ENCODE data around the gene EDDM3A.

DNA sequence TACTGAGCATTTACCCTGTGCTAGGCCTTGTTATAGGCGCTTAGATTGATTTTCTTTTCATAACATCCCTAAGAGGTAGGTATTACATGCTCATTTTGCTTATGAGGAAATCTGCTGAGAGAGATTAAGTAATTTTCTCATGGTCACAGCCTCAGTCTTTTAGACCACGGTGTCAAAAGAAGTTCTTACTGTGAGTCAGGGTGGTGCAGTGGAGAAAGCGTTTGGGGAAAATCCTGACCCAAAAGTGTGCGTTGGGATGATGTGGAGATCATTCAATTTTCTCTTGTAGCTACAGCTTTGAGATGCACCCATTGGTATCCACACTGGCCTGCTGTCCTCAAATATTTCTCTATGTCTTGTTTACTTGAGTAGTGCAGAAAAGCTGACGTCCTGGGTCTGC lies 48.9 kb upstream of the EDDM3A start:
- TF ChIP-seq POLR2A (IDR thresholded peaks at IDR 0.05; ENCODE audit: low read length) (no peak), GATA1 (IDR thresholded peaks at IDR 0.05; ENCODE audit: low read depth, low read length) (no peak)
